ENCODE results near the gene ALKBH5.

Gene ALKBH5

GRCh38 chr17:18183334-18184142, at the start of gene ALKBH5:
Gene ALKBH5 (plus strand): TSS chr17:18183828. CDS start chr17:18184244, 416 bp downstream.
- peak; percentile 87 for DNase-seq (ENCODE audit: low read depth)

DNA sequence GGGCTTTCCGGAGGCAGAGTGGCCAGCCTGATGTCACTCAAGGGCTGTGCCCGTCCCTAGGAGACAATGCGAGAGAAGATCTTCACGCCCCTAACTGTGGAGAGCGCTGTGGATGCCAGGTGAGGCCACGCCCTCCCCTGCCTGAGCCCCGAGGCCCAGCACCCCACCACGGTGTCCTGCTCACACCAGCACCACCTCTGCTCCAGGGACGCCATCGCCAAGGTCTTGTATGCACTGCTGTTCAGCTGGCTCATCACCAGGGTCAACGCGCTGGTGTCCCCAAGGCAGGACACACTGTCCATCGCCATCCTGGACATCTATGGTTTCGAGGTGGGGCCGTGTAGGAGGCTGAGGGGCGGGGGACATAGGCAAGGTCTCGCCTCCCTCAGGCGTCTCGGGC, 47.3 kb upstream of the ALKBH5 start:
- DNase-seq (ENCODE audit: low read depth) = no peak

DNA sequence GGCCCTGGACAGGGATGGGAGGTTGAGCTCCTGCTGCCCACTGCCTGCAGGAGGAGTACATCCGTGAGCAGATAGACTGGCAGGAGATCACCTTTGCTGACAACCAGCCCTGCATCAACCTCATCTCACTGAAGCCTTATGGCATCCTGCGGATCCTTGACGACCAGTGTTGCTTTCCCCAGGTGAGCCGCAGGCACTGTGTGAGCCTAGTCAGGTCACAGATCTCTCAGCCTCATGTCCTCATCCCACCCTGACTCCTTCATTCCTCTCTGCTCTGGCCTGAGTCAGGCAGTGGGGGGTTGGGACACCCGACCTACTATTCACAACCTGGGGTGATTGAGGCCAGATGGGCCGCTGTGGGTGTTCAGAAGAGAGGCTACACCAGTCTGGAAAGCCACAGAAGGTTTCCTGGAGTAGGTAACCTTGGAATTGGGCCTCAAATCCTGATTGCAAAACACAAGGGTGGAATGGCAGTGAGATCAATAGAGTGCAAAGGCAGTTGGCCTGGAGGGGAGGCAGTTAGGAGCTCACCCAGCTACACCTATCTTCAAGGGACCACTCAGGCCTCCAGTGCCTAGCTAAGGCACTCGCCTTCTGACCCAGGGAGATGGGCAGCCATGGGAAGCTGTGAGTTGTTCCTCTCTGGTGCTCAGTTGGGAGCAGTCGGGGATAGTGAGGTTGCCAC, 45.4 kb upstream of the ALKBH5 start:
- no peak for DNase-seq (ENCODE audit: low read depth)

GRCh38 chr17:18139092-18139491, 44.5 kb upstream of the ALKBH5 start:
- DNase-seq (ENCODE audit: low read depth) = no peak

DNA sequence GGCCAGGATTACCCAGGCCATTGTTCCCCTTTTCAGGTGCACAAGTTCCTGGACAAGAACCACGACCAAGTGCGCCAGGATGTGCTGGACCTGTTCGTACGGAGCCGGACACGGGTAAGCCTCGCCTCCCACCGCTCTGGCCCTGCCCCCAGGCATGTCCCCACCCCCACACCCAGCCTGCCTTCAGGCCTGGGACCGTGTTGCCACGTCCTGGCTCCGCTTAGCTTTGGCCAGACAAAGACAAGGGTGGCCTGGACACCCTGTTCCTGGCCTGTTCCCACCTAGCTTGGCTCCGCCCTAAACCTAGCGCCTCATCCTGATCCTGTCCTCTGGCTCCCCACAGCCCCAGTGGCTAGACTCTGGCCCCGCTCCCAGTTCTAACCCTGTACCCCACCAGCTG, 44.1 kb upstream of the ALKBH5 start:
- no peak for DNase-seq (ENCODE audit: low read depth)

GRCh38 chr17:18139949-18140348, 43.7 kb upstream of the ALKBH5 start:
- DNase-seq (ENCODE audit: low read depth) = no peak

DNA sequence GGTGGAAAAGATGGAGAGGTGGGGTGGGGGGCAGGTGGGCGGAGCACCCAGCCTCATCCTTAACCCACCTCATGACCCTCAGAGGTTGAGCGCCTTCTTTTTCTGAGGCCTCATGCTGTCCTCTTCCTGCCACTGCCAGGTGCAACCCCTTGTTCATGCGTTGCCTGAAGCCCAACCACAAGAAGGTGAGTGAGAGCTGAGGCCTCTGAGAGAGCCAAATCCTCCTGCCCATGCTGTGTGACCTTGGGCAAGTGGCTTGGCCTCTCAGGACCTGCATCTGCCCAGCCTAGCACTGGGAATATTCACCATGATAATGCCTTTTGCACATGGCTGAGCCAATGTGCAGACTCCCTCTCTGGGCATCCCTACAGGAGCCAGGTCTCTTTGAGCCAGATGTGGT, 43.0 kb upstream of the ALKBH5 start:
- no peak for DNase-seq (ENCODE audit: low read depth)

DNA sequence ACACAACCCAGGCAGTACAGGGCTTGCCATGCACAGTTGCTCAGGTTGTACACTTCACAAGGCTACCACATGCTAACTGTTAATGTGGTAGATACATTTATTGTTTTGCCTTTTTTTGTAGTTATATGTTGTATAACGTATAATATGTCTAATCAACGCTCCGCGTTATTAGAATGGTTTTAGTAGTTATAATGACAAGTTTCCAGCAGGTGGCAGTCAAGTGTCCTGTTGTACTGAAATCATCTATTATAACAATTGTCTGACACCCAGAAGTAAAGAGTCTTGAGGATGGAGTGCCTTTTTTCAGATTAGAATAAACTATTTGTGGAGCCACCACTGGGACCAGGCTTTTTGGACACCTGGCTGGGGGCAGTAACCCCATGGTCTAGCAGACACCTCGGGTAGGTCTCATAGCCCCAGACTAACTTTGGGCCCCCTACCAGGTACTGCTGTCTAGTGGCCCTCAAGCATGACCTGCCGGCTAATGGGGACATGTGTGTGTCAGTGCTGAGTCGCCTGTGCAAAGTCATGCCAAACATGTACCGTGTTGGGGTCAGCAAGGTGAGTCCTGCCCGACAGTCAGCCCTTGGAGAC, 42.3 kb upstream of the ALKBH5 start:
- peak; percentile 12 for DNase-seq (ENCODE audit: low read depth)

DNA sequence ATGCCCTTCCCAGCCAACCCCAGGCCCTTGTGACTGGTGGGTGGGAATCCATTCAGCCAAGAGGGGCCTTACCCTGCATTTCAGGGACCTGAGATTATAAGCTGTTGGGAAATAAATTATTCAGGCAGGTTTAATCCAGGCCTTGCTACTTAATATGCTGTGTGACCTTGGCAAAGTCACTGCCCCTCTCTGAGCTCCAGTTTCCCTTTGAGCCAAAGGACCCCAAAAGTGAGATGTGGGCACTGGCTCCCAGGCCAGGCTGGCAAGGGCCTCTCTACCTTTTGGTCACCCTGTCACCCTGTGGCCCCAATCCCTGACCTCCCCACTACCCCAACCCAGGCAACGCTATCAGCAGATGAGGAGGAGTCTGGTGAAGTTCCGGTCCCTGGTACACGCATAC, 41.2 kb upstream of the ALKBH5 start:
- DNase-seq (ENCODE audit: low read depth) = no peak

DNA sequence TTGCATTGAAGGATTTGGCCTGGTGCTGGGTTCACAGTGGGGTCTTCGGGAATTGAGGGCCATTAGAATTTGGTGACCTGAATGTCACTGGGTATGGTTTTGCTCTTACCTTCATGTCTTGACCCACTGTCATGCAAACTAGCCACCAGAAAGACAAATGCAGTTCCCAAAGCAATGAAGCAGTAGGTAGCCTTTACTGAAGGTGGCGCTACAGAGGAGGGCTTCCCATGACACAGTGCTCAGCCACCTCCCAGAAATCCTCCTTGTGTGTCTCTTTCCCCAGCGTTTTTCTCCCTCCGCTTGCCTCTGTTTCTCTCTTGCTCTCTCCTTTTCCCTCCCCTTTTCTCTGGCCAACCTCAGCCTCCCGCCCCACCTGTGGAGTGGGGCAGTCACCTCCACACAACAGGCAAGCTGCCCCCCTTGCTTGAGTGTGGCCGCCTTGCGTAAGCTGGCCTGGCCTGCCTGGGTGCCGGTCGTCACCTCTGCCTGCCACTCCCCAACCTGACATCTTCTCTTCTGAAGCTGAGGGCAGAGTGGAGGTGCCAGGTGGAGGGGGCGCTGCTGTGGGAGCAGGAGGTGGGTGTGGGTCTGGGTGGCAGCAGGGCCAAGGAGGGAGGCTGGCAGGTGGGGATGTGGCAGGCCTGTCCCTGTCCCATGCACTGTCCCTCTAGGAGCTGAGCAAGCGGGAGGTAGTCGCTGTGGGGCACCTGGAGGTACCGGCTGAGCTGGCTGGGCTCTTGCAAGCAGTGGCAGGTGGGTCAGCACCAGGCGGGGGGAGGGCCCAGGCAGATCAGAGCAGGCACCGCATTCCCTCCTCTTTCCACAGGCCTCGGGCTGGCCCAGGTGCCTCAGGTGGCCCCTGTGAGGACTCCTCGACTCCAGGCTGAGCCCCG, 40.3 kb upstream of the ALKBH5 start:
- DNase-seq (ENCODE audit: low read depth) = no peak

- no peak for DNase-seq (ENCODE audit: low read depth)
Measured at GRCh38 chr17:18144261-18144660, 39.4 kb upstream of the ALKBH5 start.

- DNase-seq (ENCODE audit: low read depth) = no peak
Measured at GRCh38 chr17:18144855-18145254, 38.8 kb upstream of the ALKBH5 start.

DNA sequence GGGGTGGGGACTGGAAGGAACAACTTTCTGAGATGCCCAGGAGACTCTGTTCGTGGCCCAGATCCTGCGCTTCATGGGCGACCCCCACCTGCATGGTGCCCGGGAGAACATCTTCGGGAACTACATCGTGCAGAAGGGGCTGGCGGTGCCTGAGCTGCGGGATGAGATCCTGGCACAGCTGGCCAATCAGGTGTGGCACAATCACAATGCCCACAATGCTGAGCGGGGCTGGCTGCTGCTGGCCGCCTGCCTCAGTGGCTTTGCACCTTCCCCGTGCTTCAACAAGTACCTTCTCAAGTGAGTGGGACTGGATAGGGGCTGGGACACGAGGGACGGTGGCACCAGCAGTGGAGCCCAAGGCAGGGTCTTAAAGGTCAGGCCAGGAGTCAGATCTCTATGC, 37.8 kb upstream of the ALKBH5 start:
- no peak for DNase-seq (ENCODE audit: low read depth)

- no peak for DNase-seq (ENCODE audit: low read depth)
Measured at GRCh38 chr17:18146259-18146658, 37.4 kb upstream of the ALKBH5 start.

GRCh38 chr17:18146980-18147379, 36.6 kb upstream of the ALKBH5 start:
- DNase-seq (ENCODE audit: low read depth) = no peak

- no peak for DNase-seq (ENCODE audit: low read depth)
Measured at GRCh38 chr17:18148586-18148985, 35.0 kb upstream of the ALKBH5 start.

DNA sequence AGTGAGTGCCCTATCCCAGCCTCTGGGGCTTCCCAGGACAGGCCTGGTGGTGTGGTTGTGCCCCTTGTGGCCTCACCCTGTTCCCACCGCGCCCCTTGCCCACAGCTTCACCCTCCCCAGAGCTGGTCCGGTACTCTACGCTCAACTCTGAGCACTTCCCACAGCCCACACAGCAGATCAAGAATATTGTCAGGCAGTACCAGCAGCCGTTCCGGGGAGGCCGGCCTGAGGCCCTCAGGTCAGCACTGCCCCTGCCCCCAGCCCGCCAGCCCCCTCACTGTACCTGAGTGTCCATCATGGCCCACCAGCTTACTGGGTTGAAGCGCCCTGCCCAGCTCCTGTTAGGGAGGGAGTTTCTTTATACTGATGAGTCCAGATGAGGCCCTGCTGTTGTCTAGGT, 32.3 kb upstream of the ALKBH5 start:
- no peak for DNase-seq (ENCODE audit: low read depth)

- DNase-seq (ENCODE audit: low read depth) = no peak
Measured at GRCh38 chr17:18155179-18155578, 28.4 kb upstream of the ALKBH5 start.

DNA sequence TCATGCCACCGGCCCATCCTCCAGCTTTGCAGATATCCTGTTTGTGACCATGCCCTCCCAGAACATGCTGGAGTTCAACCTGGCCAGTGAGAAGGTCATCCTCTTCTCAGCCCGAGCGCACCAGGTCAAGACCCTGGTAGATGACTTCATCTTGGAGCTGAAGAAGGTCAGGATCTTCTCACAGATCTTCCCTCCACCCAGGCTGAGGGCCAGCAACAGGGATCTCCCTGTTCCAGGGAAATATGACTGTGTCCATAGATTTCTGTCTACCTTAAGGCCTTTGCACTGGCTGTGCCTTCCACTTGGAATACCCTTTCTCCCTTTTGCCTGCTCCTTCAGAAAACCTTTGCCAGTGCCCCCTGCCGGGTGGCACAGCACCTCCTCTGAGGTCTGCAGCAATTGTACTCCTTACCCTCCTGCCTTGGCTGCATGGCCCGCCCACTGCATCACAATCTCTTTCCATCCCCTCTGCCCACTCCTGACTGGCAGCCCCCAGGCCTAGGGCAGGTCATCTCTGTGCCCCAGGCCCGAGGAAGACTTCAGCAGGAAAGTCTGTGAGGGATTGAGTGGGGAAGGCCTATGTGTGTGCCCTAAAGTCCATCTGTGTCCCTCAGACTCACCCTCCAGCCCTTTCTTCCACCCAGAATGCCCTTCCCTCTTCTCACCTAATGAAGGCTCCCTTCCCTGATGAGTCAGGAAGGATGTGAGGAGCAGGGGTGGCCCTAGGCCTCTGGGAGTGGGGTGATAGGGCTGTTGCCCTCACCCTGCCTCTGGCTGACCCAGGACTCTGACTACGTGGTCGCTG, 27.3 kb upstream of the ALKBH5 start:
- no peak for DNase-seq (ENCODE audit: low read depth)

GRCh38 chr17:18156976-18157280, 26.7 kb upstream of the ALKBH5 start:
- DNase-seq (ENCODE audit: low read depth) = no peak

GRCh38 chr17:18157354-18157985, 26.2 kb upstream of the ALKBH5 start:
- no peak for DNase-seq (ENCODE audit: low read depth)
